Tibial nerve (tissue), 4 donors: Measurements from ENCODE around the gene RPAP3. TPM values are rescaled to one million over a fixed set of nuclear protein-coding genes. Genes with fewer than 3 reads are reported as not detected.

Experiments
- DNase-seq, 2 donors: peaks; one replicate each; pipeline ENCODE4 v3.0.0-alpha.2; 2019; ENCODE audit warnings: low spot score in 2 of 2
- H3K27ac ChIP-seq, 4 donors: fragments of 200-600 bp; sonication (generic) in 3 of 4; one replicate each; pipeline ENCODE4 v1.5.1; 2017 to 2019; ENCODE audit warnings: mild to moderate bottlenecking in 1 of 4
- H3K27me3 ChIP-seq, 2 donors: fragments of 200-600 bp; sonication (generic) in 1 of 2; one replicate each; pipeline versions ENCODE4 v1.5.1 to v1.6.0; 2017 to 2019
- H3K36me3 ChIP-seq, 3 donors: fragments of 200-600 bp; sonication (generic); one replicate each; pipeline ENCODE4 v1.5.1; 2018 to 2019
- H3K4me1 ChIP-seq, 4 donors: fragments of 200-600 bp; sonication (generic) in 3 of 4; one replicate each; pipeline ENCODE4 v1.5.1; 2017 to 2019
- H3K4me3 ChIP-seq, 4 donors: fragments of 200-600 bp; sonication (generic) in 3 of 4; one replicate each; pipeline ENCODE4 v1.5.1; 2017 to 2019; ENCODE audit warnings: mild to moderate bottlenecking in 1 of 4, moderate library complexity in 1 of 4
- H3K9me3 ChIP-seq, 4 donors: fragments of 200-600 bp; sonication (generic) in 3 of 4; one replicate each; pipeline ENCODE4 v1.5.1; 2017 to 2019
- EP300 ChIP-seq, 2 donors: sonication (generic); formaldehyde crosslinking; IDR thresholded peaks; one replicate each; pipeline ENCODE4 v1.6.1; 2017; ENCODE audit warnings: antibody characterized with exemption in 2 of 2, mild to moderate bottlenecking in 1 of 2
- POLR2A ChIP-seq, 2 donors: fragments of 450-650 bp; IDR thresholded peaks; one replicate each; pipeline ENCODE4 v1.6.1; 2017; ENCODE audit warnings: antibody characterized with exemption in 2 of 2, mild to moderate bottlenecking in 2 of 2, moderate library complexity in 2 of 2
- WGBS, 2 donors: methylation state at CpG; one replicate each; pipeline ENCODE4 v1.1.5; 2018; 5-methylcytosine and 5-hydroxymethylcytosine counted together
- total RNA-seq, 4 donors: library from RNA; depleted of rRNA; stranded (reverse); fragments of >200 nt; gene quantifications; one replicate each; pipeline ENCODE4 v1.1.0, GENCODE V29; 2016
- TF ChIP-seq, protein P1 (sequence below), 5 experiments: fragments of 200-600 bp in 3 of 5; fragments of 450-650 bp in 2 of 5; sonication (generic) in 3 of 5; IDR thresholded peaks; one replicate each; pipeline ENCODE4 v1.5.1; 2016 to 2019; ENCODE audit warnings: antibody characterized with exemption in 5 of 5, mild to moderate bottlenecking in 3 of 5, moderate library complexity in 2 of 5

RPAP3 gene
- total RNA-seq, 4 donors from 2014 or later = 8.8 to 19.2 (median 15.5) TPM

- no peak for DNase-seq
- 73 to 84% methylated on average over 12 to 17 of the region's 17 CpGs for WGBS, 2 donors
- peaks cover 11 to 83% (median 55%) of the 10 kb centered on the region in 4 donors for H3K4me1 ChIP-seq
- no peaks in the 10 kb centered on the region for H3K9me3 ChIP-seq
- H3K27me3 ChIP-seq = no peaks in the 10 kb centered on the region
- H3K36me3 ChIP-seq = no peaks in the 10 kb centered on the region
- no peak overlapping the region for H3K4me3 ChIP-seq
- H3K27ac ChIP-seq = peak overlapping the region; percentile 52 to 90 (median 79)
- TF ChIP-seq EP300 (IDR thresholded peaks at IDR 0.05) (no peak), POLR2A (IDR thresholded peaks at IDR 0.05) (no peak)
- TF ChIP-seq, protein P1, sequence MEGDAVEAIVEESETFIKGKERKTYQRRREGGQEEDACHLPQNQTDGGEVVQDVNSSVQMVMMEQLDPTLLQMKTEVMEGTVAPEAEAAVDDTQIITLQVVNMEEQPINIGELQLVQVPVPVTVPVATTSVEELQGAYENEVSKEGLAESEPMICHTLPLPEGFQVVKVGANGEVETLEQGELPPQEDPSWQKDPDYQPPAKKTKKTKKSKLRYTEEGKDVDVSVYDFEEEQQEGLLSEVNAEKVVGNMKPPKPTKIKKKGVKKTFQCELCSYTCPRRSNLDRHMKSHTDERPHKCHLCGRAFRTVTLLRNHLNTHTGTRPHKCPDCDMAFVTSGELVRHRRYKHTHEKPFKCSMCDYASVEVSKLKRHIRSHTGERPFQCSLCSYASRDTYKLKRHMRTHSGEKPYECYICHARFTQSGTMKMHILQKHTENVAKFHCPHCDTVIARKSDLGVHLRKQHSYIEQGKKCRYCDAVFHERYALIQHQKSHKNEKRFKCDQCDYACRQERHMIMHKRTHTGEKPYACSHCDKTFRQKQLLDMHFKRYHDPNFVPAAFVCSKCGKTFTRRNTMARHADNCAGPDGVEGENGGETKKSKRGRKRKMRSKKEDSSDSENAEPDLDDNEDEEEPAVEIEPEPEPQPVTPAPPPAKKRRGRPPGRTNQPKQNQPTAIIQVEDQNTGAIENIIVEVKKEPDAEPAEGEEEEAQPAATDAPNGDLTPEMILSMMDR (IDR thresholded peaks at IDR 0.05) = no peak
These were observed 32.2 kb upstream of the RPAP3 start for GRCh38 chr12:47737936-47738594.

DNA sequence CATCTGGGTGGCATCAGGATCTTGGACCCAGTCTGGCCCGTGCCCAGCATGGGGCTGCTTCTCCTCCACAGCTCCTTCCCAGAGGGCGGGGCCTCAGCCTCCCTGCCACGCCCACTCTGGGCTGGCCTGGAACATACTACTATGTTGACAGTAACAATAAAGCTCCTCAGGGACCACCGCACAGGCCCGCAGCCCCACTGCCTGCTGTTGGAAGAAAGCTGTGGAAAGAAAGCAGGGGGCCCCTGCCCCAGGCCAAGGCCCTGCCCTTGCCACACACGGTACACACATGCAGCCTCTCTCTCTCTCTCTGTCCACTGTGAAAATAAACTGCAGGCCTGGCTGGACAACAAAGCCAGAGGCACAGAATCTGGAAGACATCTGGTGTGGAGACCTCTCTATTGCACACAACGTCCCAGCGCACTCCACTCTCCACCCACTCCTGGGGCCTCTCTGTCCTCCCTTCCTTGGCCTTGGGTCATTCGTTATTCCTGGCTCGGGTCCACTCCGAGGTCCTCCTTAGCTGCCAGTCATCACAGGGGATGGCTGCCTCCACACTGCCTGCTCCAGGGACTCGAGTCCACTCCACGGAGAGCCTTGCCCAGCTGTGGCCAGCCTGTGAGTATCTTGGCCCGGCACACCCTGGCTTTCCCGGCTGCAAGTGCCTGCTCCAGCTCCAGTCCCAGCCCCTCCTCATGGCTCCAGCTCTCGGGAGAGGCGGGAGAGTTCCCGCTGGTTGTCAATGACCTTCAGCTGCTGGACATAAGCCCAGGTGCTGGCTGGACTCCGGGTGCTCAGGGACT is 31.2 kb upstream of the RPAP3 start:
- Histone ChIP-seq H3K36me3 (no peaks in the 10 kb centered on the region), H3K27me3 (no peaks in the 10 kb centered on the region), H3K9me3 (no peaks in the 10 kb centered on the region), H3K4me3 (peak overlapping the region in 1 of 4 donors; percentile 6), H3K27ac (peak overlapping the region; percentile 52 to 90 (median 79)), H3K4me1 (peaks cover 11 to 84% (median 55%) of the 10 kb centered on the region in 4 donors)
- 14 to 16% methylated on average over 14 of the region's 19 CpGs for WGBS, 2 donors
- TF ChIP-seq EP300 (IDR thresholded peaks at IDR 0.05) = peak in 1 of 2 donors; percentile 68
- TF ChIP-seq, protein P1 (IDR thresholded peaks at IDR 0.05) = no peak
- no peak for TF ChIP-seq POLR2A (IDR thresholded peaks at IDR 0.05)
- DNase-seq = peak; percentile 79 to 82

- H3K4me1 ChIP-seq = peaks cover 11 to 80% (median 48%) of the 10 kb centered on the region in 4 donors
These were observed 30.4 kb upstream of the RPAP3 start for GRCh38 chr12:47736216-47736615.

GRCh38 chr12:47735649-47736048 is 29.8 kb upstream of the RPAP3 start:
- Histone ChIP-seq H3K4me1 (peaks cover 11 to 79% (median 42%) of the 10 kb centered on the region in 4 donors), H3K27me3 (no peaks in the 10 kb centered on the region), H3K9me3 (no peaks in the 10 kb centered on the region), H3K36me3 (no peaks in the 10 kb centered on the region), H3K27ac (peak overlapping the region; percentile 52 to 90 (median 79)), H3K4me3 (no peak overlapping the region)
- TF ChIP-seq EP300 (IDR thresholded peaks at IDR 0.05) (no peak), POLR2A (IDR thresholded peaks at IDR 0.05) (no peak)
- TF ChIP-seq, protein P1 (IDR thresholded peaks at IDR 0.05) = no peak
- WGBS, 2 donors = 94 to 95% methylated on average over 10 of the region's 11 CpGs
- DNase-seq = no peak

More at GRCh38 chr12:47736216-47736615, 30.4 kb upstream of the RPAP3 start:
- peak overlapping the region; percentile 52 to 90 (median 79) for H3K27ac ChIP-seq
- H3K27me3 ChIP-seq = no peaks in the 10 kb centered on the region
- H3K9me3 ChIP-seq = no peaks in the 10 kb centered on the region
- no peak for DNase-seq
- WGBS, 2 donors = 73 to 95% methylated on average over 3 to 4 of the region's 4 CpGs
- no peaks in the 10 kb centered on the region for H3K36me3 ChIP-seq
- TF ChIP-seq POLR2A (IDR thresholded peaks at IDR 0.05) = no peak
- TF ChIP-seq EP300 (IDR thresholded peaks at IDR 0.05) = no peak
- TF ChIP-seq, protein P1 (IDR thresholded peaks at IDR 0.05) = no peak
- H3K4me3 ChIP-seq = no peak overlapping the region
